HEK293 (cell line): Measurements from ENCODE around the gene SMTNL1.

Source experiments
- HOXC10 ChIP-seq: sonication (generic); formaldehyde crosslinking; IDR thresholded peaks from 2 replicates; pipeline ENCODE4 v1.8.1; 2023; ENCODE audit warnings: mild to moderate bottlenecking, missing genetic modification reagents
- RBAK ChIP-seq: fragments of 450-650 bp; formaldehyde crosslinking; IDR thresholded peaks from 2 replicates; pipeline ENCODE4 v1.5.1; 2016; ENCODE audit warnings: missing biosample characterization, missing genetic modification characterization
- REPIN1 ChIP-seq: fragments of 450-650 bp; formaldehyde crosslinking; IDR thresholded peaks from 2 replicates; pipeline ENCODE4 v1.5.1; 2017; ENCODE audit warnings: missing biosample characterization, missing genetic modification characterization, low read depth
- SP2 ChIP-seq: fragments of 450-650 bp; formaldehyde crosslinking; IDR thresholded peaks from 2 replicates; pipeline ENCODE4 v1.5.1; 2016; ENCODE audit warnings: missing biosample characterization, missing genetic modification characterization
- ZBTB21 ChIP-seq: fragments of 450-650 bp; formaldehyde crosslinking; IDR thresholded peaks from 2 replicates; pipeline ENCODE4 v1.5.1; 2017; ENCODE audit warnings: missing biosample characterization, missing genetic modification characterization
- ZBTB48 ChIP-seq: fragments of 450-650 bp; formaldehyde crosslinking; IDR thresholded peaks from 2 replicates; pipeline ENCODE4 v1.5.1; 2016; ENCODE audit warnings: missing biosample characterization, missing genetic modification characterization
- ZEB2 ChIP-seq: fragments of 450-650 bp; formaldehyde crosslinking; IDR thresholded peaks from 2 replicates; pipeline ENCODE4 v1.5.1; 2016; ENCODE audit warnings: missing biosample characterization, missing genetic modification characterization
- ZFP3 ChIP-seq: fragments of 450-650 bp; formaldehyde crosslinking; IDR thresholded peaks from 2 replicates; pipeline ENCODE4 v1.5.1; 2016; ENCODE audit warnings: low read depth, missing biosample characterization, missing genetic modification characterization
- ZNF174 ChIP-seq: fragments of 450-650 bp; formaldehyde crosslinking; IDR thresholded peaks from 2 replicates; pipeline ENCODE4 v1.5.0; 2017; ENCODE audit warnings: missing biosample characterization, mild to moderate bottlenecking, missing genetic modification characterization
- ZNF184 ChIP-seq: fragments of 450-650 bp; IDR thresholded peaks from 2 replicates; pipeline ENCODE4 v1.5.1; 2018; ENCODE audit warnings: missing biosample characterization, mild to moderate bottlenecking, missing genetic modification characterization
- ZNF19 ChIP-seq: fragments of 450-650 bp; formaldehyde crosslinking; IDR thresholded peaks from 2 replicates; pipeline ENCODE4; 2016; ENCODE audit warnings: missing biosample characterization, missing genetic modification characterization, low read depth
- ZNF223 ChIP-seq: fragments of 450-650 bp; formaldehyde crosslinking; IDR thresholded peaks from 2 replicates; pipeline ENCODE4 v1.5.1; 2016; ENCODE audit warnings: missing biosample characterization, missing genetic modification characterization
- ZNF266 ChIP-seq: fragments of 450-650 bp; formaldehyde crosslinking; IDR thresholded peaks from 2 replicates; pipeline ENCODE4 v1.5.1; 2016; ENCODE audit warnings: missing biosample characterization, missing genetic modification characterization, low read depth
- ZNF302 ChIP-seq: fragments of 450-650 bp; formaldehyde crosslinking; IDR thresholded peaks from 2 replicates; pipeline ENCODE4 v1.5.1; 2016; ENCODE audit warnings: missing biosample characterization, missing genetic modification characterization, low read depth
- ZNF335 ChIP-seq: fragments of 450-650 bp; formaldehyde crosslinking; conservative IDR thresholded peaks from 2 replicates; pipeline ENCODE4 v1.5.1; 2016; ENCODE audit warnings: missing biosample characterization, missing genetic modification characterization
- ZNF391 ChIP-seq: fragments of 450-650 bp; formaldehyde crosslinking; IDR thresholded peaks from 2 replicates; pipeline ENCODE4 v1.5.1; 2016; ENCODE audit warnings: low read depth, missing biosample characterization, missing genetic modification characterization, borderline replicate concordance
- ZNF404 ChIP-seq: fragments of 450-650 bp; formaldehyde crosslinking; IDR thresholded peaks from 2 replicates; pipeline ENCODE4 v1.5.1; 2017; ENCODE audit warnings: missing biosample characterization, missing genetic modification characterization
- ZNF426 ChIP-seq: fragments of 450-650 bp; formaldehyde crosslinking; IDR thresholded peaks from 2 replicates; pipeline ENCODE4 v1.5.1; 2017; ENCODE audit warnings: missing biosample characterization, missing genetic modification characterization, mild to moderate bottlenecking, inconsistent platforms, moderate library complexity
- ZNF560 ChIP-seq: fragments of 450-650 bp; formaldehyde crosslinking; IDR thresholded peaks from 2 replicates; pipeline ENCODE4 v1.5.1; 2017; ENCODE audit warnings: missing biosample characterization, missing genetic modification characterization, borderline replicate concordance
- ZNF561 ChIP-seq: fragments of 450-650 bp; IDR thresholded peaks from 2 replicates; pipeline ENCODE4 v1.5.1; 2018; ENCODE audit warnings: missing biosample characterization, missing genetic modification characterization, borderline replicate concordance
- ZNF600 ChIP-seq: fragments of 450-650 bp; formaldehyde crosslinking; IDR thresholded peaks from 2 replicates; pipeline ENCODE4 v1.5.1; 2016; ENCODE audit warnings: missing biosample characterization, missing genetic modification characterization
- ZNF610 ChIP-seq: fragments of 450-650 bp; formaldehyde crosslinking; IDR thresholded peaks from 2 replicates; pipeline ENCODE4 v1.5.1; 2016; ENCODE audit warnings: missing biosample characterization, missing genetic modification characterization, borderline replicate concordance
- ZNF747 ChIP-seq: fragments of 450-650 bp; formaldehyde crosslinking; IDR thresholded peaks from 2 replicates; pipeline ENCODE4 v1.5.1; 2016; ENCODE audit warnings: missing biosample characterization, missing genetic modification characterization
- ZNF768 ChIP-seq: fragments of 450-650 bp; formaldehyde crosslinking; IDR thresholded peaks from 2 replicates; pipeline ENCODE4 v1.5.1; 2018; ENCODE audit warnings: missing biosample characterization, mild to moderate bottlenecking, missing genetic modification characterization
- ZNF791 ChIP-seq: fragments of 450-650 bp; formaldehyde crosslinking; IDR thresholded peaks from 2 replicates; pipeline ENCODE4 v1.5.1; 2016; ENCODE audit warnings: missing biosample characterization, missing genetic modification characterization
- TF ChIP-seq, protein P1 (sequence below): fragments of 450-650 bp; formaldehyde crosslinking; IDR thresholded peaks from 2 replicates; pipeline ENCODE4 v1.5.1; 2016; ENCODE audit warnings: missing biosample characterization, missing genetic modification characterization, borderline replicate concordance
- TF ChIP-seq, protein P2 (sequence below): fragments of 450-650 bp; formaldehyde crosslinking; IDR thresholded peaks from 2 replicates; pipeline ENCODE4 v1.5.1; 2016; ENCODE audit warnings: missing biosample characterization, missing genetic modification characterization
- TF ChIP-seq, protein P3 (sequence below): fragments of 450-650 bp; formaldehyde crosslinking; IDR thresholded peaks from 2 replicates; pipeline ENCODE4 v1.5.1; 2016; ENCODE audit warnings: missing biosample characterization, missing genetic modification characterization
- TF ChIP-seq, protein P4 (sequence below): fragments of 450-650 bp; formaldehyde crosslinking; IDR thresholded peaks from 2 replicates; pipeline ENCODE4 v1.5.1; 2016; ENCODE audit warnings: missing biosample characterization, missing genetic modification characterization

The SMTNL1 gene

DNA sequence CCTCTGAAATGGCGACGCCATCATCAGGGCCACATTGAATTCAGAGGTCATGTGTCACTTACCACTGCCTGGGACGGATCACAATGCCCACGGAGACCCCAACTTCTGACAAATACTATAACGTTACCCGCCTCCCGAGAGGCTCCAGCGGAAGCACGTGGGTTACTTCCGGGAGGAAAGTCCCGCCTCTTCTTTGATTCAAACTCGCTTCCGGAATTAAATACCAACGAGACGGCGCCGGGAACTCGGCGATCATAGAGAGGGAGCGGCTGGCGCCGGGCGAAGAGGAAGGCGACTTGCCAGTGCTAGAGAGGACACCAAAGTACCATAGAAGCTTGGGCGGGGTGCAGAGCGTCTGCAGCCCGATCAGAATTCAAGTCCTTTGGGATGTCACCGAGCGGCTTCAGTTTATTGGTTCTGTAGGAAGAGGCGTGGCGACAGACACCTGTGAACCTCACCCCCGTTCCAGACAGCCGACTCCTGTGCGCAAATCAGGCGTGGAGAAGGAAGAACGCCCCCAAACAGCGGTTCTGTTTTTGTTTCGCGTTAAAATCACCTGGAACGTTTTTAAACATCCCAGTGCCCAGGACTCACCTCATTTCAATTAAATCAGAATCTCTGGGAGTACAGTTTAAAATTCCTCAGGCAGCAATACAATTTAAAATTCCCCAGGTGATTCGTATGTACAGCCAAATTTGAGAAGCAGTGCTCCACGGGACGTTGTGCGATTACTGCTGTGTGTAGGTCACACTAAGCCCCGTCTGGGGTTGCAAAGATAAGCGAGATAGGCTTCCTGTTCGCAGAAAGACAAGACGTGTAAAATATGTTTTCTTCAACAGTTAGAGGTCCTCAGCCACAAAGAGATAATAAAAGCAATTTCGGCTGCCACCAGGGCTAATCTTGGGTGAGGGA lies 6.5 kb upstream of the SMTNL1 start, which contains the start of gene TIMM10 (continued):
- TF ChIP-seq ZFP3 (no peak), ZNF174 (no peak), ZNF768 (tag by site-specific recombination) (no peak), ZNF223 (tag by site-specific recombination) (no peak), HOXC10 (no peak), ZNF302 (tag by site-specific recombination) (no peak), ZNF404 (tag by site-specific recombination) (no peak), ZNF335 (peak; percentile 77; the same call in 1 of the 2 replicates), ZNF19 (tag by site-specific recombination) (no peak), RBAK (tag by site-specific recombination) (no peak), SP2 (tag by site-specific recombination) (peak; percentile 83), ZBTB48 (no peak), ZEB2 (tag by site-specific recombination) (peak; percentile 78), ZBTB21 (no peak), ZNF747 (tag by site-specific recombination) (no peak), ZNF266 (no peak), ZNF610 (tag by site-specific recombination) (peak; percentile 76; the same call in 1 of the 2 replicates), ZNF391 (tag by site-specific recombination) (no peak), ZNF600 (tag by site-specific recombination) (no peak), ZNF560 (no peak), ZNF426 (tag by site-specific recombination) (no peak), REPIN1 (tag by site-specific recombination) (no peak), ZNF561 (tag by site-specific recombination) (no peak), ZNF791 (no peak), ZNF184 (tag by site-specific recombination) (no peak)
- TF ChIP-seq, protein P1, sequence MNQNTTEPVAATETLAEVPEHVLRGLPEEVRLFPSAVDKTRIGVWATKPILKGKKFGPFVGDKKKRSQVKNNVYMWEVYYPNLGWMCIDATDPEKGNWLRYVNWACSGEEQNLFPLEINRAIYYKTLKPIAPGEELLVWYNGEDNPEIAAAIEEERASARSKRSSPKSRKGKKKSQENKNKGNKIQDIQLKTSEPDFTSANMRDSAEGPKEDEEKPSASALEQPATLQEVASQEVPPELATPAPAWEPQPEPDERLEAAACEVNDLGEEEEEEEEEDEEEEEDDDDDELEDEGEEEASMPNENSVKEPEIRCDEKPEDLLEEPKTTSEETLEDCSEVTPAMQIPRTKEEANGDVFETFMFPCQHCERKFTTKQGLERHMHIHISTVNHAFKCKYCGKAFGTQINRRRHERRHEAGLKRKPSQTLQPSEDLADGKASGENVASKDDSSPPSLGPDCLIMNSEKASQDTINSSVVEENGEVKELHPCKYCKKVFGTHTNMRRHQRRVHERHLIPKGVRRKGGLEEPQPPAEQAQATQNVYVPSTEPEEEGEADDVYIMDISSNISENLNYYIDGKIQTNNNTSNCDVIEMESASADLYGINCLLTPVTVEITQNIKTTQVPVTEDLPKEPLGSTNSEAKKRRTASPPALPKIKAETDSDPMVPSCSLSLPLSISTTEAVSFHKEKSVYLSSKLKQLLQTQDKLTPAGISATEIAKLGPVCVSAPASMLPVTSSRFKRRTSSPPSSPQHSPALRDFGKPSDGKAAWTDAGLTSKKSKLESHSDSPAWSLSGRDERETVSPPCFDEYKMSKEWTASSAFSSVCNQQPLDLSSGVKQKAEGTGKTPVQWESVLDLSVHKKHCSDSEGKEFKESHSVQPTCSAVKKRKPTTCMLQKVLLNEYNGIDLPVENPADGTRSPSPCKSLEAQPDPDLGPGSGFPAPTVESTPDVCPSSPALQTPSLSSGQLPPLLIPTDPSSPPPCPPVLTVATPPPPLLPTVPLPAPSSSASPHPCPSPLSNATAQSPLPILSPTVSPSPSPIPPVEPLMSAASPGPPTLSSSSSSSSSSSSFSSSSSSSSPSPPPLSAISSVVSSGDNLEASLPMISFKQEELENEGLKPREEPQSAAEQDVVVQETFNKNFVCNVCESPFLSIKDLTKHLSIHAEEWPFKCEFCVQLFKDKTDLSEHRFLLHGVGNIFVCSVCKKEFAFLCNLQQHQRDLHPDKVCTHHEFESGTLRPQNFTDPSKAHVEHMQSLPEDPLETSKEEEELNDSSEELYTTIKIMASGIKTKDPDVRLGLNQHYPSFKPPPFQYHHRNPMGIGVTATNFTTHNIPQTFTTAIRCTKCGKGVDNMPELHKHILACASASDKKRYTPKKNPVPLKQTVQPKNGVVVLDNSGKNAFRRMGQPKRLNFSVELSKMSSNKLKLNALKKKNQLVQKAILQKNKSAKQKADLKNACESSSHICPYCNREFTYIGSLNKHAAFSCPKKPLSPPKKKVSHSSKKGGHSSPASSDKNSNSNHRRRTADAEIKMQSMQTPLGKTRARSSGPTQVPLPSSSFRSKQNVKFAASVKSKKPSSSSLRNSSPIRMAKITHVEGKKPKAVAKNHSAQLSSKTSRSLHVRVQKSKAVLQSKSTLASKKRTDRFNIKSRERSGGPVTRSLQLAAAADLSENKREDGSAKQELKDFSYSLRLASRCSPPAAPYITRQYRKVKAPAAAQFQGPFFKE (tag by site-specific recombination), result no peak
- TF ChIP-seq, protein P2, sequence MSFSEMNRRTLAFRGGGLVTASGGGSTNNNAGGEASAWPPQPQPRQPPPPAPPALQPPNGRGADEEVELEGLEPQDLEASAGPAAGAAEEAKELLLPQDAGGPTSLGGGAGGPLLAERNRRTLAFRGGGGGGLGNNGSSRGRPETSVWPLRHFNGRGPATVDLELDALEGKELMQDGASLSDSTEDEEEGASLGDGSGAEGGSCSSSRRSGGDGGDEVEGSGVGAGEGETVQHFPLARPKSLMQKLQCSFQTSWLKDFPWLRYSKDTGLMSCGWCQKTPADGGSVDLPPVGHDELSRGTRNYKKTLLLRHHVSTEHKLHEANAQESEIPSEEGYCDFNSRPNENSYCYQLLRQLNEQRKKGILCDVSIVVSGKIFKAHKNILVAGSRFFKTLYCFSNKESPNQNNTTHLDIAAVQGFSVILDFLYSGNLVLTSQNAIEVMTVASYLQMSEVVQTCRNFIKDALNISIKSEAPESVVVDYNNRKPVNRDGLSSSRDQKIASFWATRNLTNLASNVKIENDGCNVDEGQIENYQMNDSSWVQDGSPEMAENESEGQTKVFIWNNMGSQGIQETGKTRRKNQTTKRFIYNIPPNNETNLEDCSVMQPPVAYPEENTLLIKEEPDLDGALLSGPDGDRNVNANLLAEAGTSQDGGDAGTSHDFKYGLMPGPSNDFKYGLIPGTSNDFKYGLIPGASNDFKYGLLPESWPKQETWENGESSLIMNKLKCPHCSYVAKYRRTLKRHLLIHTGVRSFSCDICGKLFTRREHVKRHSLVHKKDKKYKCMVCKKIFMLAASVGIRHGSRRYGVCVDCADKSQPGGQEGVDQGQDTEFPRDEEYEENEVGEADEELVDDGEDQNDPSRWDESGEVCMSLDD (tag by site-specific recombination), result 0 out of 2 replicates have a peak, but pooled peaks have one; percentile 18
- TF ChIP-seq, protein P3, sequence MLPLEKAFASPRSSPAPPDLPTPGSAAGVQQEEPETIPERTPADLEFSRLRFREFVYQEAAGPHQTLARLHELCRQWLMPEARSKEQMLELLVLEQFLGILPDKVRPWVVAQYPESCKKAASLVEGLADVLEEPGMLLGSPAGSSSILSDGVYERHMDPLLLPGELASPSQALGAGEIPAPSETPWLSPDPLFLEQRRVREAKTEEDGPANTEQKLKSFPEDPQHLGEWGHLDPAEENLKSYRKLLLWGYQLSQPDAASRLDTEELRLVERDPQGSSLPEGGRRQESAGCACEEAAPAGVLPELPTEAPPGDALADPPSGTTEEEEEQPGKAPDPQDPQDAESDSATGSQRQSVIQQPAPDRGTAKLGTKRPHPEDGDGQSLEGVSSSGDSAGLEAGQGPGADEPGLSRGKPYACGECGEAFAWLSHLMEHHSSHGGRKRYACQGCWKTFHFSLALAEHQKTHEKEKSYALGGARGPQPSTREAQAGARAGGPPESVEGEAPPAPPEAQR, result no peak
- TF ChIP-seq, protein P4, sequence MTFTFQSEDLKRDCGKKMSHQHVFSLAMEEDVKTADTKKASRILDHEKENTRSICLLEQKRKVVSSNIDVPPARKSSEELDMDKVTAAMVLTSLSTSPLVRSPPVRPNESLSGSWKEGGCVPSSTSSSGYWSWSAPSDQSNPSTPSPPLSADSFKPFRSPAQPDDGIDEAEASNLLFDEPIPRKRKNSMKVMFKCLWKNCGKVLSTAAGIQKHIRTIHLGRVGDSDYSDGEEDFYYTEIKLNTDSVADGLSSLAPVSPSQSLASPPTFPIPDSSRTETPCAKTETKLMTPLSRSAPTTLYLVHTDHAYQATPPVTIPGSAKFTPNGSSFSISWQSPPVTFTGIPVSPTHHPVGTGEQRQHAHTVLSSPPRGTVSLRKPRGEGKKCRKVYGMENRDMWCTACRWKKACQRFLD (tag by site-specific recombination), result no peak
